Measurements from ENCODE around the gene RASL10B.

- TF ChIP-seq CTCF (IDR thresholded peaks at IDR 0.05 in 8 of 11, conservative IDR thresholded peaks at IDR 0.05 in 3 of 11) (no peak), POLR2AphosphoS5 (IDR thresholded peaks at IDR 0.05) (no peak)
Observed at GRCh38 chr17:35740216-35740615, 8.8 kb downstream of the RASL10B start.
